Pericardium fibroblast (primary cell): Measurements from ENCODE around the gene SCN3B. TPM values are rescaled to one million over a fixed set of nuclear protein-coding genes. Genes with fewer than 3 reads are reported as not detected.

Experiments used
- total RNA-seq: library from RNA; depleted of rRNA; stranded (reverse); fragments of >200 nt; gene quantifications from 2 replicates; pipeline ENCODE4 v1.2.3, GENCODE V29; 2015

The SCN3B gene
- under 0.01 and 0.34 TPM in 2 replicates for total RNA-seq

GRCh38 chr11:123654566-123655081 lies at the start of gene SCN3B:
Gene SCN3B (minus strand): TSS chr11:123654624. CDS start chr11:123653801, 823 bp downstream.

Other genes with a start within 250 kb of the SCN3B start
- 0.23 and 0.94 TPM in 2 replicates for gene GRAMD1B, start 224.4 kb downstream of the SCN3B start, total RNA-seq
- 3.1 and 8.3 TPM in 2 replicates for gene ZNF202, start 87.0 kb upstream of the SCN3B start, total RNA-seq
- not detected in 2 replicates for gene OR6X1, start 99.9 kb upstream of the SCN3B start, total RNA-seq
- 1.6 TPM in 1 of 2 replicates, not detected in the other for gene OR6M1, start 151.7 kb upstream of the SCN3B start, total RNA-seq
- not detected in 2 replicates for gene TMEM225, start 231.0 kb upstream of the SCN3B start, total RNA-seq
- not detected in 2 replicates for gene OR8D4, start 247.5 kb upstream of the SCN3B start, total RNA-seq